Body of pancreas (tissue), 4 donors: ENCODE results near the gene COBL.

Experiments used
- POLR2A ChIP-seq, 3 donors: fragments of 450-650 bp; IDR thresholded peaks; one replicate each; pipeline ENCODE4 v1.6.1; 2016; ENCODE audit warnings: antibody characterized with exemption in 3 of 3, mild to moderate bottlenecking in 2 of 3
- TF ChIP-seq, protein P1 (sequence below), 7 experiments: fragments of 450-650 bp in 4 of 7; fragments of 200-600 bp in 3 of 7; sonication (generic) in 3 of 7; IDR thresholded peaks; one replicate each; pipeline ENCODE4 v1.5.1; 2016 to 2019; ENCODE audit warnings: antibody characterized with exemption in 7 of 7

DNA sequence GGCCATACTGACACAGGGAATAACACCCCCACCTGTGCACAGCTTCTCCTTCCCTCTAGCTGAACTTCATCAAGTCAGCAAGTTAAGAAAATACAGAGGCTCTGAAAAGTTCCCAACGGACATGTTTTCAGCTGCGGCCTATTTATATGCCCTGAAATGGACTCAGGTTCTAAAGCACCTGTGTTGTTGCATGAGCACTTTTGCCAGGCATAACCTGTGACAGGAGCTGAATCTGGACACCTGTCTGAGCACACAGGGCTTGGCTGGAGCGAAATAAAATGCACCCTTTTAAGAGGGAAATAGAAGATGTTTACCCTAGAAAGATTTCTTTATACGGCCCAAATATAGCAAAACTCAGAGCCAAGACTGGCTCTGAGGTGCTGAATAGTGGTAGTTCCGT, 46.7 kb downstream of the COBL start:
- TF ChIP-seq, protein P1, sequence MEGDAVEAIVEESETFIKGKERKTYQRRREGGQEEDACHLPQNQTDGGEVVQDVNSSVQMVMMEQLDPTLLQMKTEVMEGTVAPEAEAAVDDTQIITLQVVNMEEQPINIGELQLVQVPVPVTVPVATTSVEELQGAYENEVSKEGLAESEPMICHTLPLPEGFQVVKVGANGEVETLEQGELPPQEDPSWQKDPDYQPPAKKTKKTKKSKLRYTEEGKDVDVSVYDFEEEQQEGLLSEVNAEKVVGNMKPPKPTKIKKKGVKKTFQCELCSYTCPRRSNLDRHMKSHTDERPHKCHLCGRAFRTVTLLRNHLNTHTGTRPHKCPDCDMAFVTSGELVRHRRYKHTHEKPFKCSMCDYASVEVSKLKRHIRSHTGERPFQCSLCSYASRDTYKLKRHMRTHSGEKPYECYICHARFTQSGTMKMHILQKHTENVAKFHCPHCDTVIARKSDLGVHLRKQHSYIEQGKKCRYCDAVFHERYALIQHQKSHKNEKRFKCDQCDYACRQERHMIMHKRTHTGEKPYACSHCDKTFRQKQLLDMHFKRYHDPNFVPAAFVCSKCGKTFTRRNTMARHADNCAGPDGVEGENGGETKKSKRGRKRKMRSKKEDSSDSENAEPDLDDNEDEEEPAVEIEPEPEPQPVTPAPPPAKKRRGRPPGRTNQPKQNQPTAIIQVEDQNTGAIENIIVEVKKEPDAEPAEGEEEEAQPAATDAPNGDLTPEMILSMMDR (IDR thresholded peaks at IDR 0.05), result no peak
- no peak for TF ChIP-seq POLR2A (IDR thresholded peaks at IDR 0.05)
